CD4-positive, alpha-beta T cell treated with Interleukin-4 for 1 hour (primary cell): ENCODE results near the gene MYZAP.
A peak's percentile ranks its signal among the peaks of the same experiment; 100 is the strongest.

ENCODE experiments used
- DNase-seq, 2 donors: peaks; one replicate each; pipeline ENCODE4 v3.0.0-alpha.2; 2020 to 2022

MYZAP gene

GRCh38 chr15:57706405-57707209 lies 114.9 kb downstream of the MYZAP start, which contains the start of gene POLR2M:
Gene POLR2M, plus strand, starts transcription at chr15:57706714. Its CDS starts 129 bp downstream, at chr15:57706843.
- DNase-seq: peak; percentile 95 to 96

GRCh38 chr15:57708047-57708446 lies 116.3 kb downstream of the MYZAP start:
- DNase-seq: no peak

GRCh38 chr15:57718309-57718708 lies 126.6 kb downstream of the MYZAP start:
- DNase-seq: no peak

- DNase-seq: no peak
Observed at GRCh38 chr15:57720867-57721266, 129.2 kb downstream of the MYZAP start.

GRCh38 chr15:57726411-57726810 lies 134.7 kb downstream of the MYZAP start:
- DNase-seq: no peak

GRCh38 chr15:57727031-57727430 lies 135.3 kb downstream of the MYZAP start:
- DNase-seq: no peak

- DNase-seq: no peak
Observed at GRCh38 chr15:57728436-57728835, 136.7 kb downstream of the MYZAP start.

- DNase-seq: no peak
Observed at GRCh38 chr15:57730876-57731275, 139.2 kb downstream of the MYZAP start.

- no peak for DNase-seq
Observed at GRCh38 chr15:57731530-57732103, 139.9 kb downstream of the MYZAP start.

- DNase-seq: peak; percentile 26 to 45
Observed at GRCh38 chr15:57732526-57733331, 141.0 kb downstream of the MYZAP start.

- DNase-seq: no peak
Observed at GRCh38 chr15:57734860-57735259, 143.2 kb downstream of the MYZAP start.
